HG03439 (cell line): Measurements from ENCODE around the gene EDEM1.
A peak's percentile ranks its signal among the peaks of the same experiment; 100 is the strongest.

Experiments used
- ATAC-seq: cut with Tn5 transposase; IDR thresholded peaks from one replicate; pipeline ENCODE4 v1.9.1; 2021; ENCODE audit warnings: mild to moderate bottlenecking, moderate library complexity; ENCODE audit not compliant: unreplicated experiment

EDEM1 gene

GRCh38 chr3:5198313-5198677, 10.8 kb downstream of the EDEM1 start:
- ATAC-seq: no peak

DNA sequence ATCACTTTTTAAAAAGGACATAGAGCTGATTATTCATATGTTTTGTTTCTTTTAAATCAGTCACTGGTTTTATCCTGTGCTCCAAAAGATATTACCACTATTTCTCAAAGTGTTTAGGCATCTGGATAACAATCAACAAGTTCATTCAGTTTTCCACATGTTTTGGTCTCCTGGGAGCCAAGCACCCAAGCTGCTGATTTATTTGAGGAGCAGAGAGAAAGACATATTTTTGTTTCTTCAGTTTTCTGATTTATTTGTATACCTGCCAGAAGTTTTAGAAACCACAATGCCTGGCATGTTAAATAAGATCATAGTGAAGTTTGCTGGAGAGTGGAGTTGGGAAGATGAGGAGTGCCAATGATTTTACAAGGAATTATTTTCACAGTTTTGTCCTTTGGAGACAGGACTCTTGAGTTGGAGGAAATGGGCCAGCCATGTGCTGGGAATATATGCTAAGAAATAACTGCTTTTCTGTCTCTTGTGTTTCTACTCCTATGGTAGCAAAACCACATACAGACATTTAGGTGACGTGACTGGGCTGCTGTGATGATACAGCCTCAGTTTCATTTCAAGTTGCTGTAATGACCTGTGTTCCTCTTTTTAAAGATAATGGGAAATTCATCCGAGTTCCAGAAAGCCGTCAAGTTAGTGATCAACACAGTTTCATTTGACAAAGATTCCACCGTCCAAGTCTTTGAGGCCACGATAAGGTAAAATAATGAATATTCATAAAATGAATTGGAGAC, 11.7 kb downstream of the EDEM1 start:
- peak; percentile 25 for ATAC-seq

DNA sequence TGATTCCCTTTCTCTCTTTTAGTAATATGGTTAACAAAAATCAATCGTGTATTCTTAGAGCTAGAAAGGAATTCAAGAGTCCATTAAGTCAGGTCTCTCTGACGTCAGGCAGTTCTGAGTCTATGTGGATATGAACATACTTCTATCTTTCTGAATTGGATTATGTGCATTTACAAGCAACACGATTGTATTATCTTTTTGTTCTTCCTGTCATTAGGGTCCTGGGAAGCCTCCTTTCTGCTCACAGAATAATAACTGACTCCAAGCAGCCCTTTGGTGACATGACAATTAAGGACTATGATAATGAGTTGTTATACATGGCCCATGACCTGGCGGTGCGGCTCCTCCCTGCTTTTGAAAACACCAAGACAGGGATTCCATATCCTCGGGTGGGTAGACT, 14.0 kb downstream of the EDEM1 start:
- ATAC-seq: no peak

GRCh38 chr3:5202222-5202621, 14.7 kb downstream of the EDEM1 start:
- no peak for ATAC-seq

DNA sequence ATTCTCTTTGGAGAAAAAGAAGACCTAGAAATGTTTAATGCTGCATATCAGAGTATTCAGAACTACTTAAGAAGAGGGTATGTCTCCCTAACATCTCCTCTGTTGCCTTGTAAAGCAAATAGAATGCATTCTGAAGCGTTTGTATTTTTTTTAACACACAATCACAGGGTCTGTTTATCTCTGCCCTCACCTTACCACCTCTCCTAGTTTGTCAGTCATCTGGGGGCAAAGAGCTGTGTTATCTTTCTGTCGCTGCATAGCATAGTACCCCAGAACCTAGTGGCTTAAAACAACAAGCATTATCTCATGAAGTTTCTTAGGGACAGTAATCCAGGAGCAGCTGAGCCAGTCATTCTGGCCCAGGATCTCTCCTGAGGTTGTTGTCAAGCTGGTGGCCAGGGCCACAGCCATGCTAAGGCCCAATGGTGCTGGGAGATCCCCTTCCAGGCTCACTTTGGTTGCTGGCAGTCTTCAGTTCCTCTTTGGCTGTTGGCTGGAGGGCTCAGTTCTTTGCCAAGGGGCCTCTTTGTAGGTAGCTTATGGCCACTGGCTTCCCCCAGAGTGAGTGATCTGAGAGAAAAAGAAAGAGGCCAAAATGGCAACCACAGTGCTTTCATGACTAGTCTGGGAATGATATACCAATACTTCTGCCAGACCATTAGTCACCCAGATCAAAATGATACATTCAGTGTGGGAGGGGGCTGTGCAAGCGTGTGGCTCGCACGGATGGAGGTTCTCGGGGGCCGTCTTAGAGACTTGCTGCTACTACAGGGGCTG, 17.8 kb downstream of the EDEM1 start:
- peak; percentile 98 for ATAC-seq

DNA sequence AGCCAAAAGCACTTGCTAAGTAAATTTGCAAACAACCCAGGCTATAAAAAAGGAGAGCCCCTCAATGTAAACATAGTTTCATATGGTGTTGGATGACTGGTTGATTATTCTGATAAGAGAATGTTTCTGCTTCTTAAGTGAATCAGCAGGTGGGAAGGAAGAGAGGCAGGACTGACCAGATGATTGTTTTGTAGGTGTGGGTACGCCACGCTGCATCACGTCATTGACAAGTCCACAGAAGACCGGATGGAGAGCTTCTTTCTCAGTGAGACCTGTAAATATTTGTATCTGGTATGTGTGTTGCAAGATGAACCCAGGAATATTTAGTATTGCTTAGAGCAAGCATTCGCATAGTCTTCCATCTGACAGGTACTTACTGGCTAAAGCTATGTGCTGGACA, 23.4 kb downstream of the EDEM1 start:
- no peak for ATAC-seq

DNA sequence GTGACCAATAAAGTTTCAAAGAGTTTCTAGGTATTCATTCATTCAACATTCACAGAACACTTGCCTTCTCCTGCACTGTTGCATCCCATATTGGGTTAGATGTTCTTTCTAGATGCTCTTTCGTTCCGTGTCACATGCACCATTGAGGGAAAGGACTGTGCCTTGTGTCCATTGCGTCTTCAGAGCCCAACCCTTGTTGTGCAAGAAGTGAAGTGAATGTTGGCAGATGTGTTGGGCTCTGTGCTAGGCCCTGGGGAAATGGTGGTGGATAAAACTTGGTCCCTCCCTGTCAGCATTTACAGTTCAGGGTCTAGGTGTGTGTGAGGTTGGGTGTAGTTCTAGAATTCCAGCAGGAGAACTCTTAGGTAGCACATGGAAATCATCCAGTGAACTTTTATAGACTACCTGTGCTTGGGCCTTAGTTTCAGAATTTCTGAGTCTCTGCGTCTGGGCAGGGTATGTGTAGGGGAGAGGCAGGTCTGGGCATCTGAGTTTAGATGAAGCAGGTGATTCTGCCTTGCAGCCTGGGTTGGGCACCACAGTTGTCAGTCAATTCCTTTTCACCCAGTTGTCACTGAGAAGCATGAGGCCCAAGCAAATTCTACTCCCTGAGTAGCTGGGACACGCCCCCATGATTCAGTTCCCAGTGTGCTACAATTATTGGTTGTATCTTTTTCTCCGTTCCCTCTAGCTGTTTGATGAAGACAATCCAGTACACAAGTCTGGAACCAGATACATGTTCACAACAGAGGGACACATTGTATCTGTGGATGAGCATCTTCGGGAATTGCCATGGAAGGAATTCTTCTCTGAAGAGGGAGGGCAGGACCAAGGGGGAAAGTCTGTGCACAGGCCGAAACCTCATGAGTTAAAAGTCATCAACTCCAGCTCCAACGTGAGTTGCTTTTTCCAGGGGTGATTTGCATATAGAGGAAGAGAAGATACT, 25.4 kb downstream of the EDEM1 start:
- ATAC-seq: no peak

DNA sequence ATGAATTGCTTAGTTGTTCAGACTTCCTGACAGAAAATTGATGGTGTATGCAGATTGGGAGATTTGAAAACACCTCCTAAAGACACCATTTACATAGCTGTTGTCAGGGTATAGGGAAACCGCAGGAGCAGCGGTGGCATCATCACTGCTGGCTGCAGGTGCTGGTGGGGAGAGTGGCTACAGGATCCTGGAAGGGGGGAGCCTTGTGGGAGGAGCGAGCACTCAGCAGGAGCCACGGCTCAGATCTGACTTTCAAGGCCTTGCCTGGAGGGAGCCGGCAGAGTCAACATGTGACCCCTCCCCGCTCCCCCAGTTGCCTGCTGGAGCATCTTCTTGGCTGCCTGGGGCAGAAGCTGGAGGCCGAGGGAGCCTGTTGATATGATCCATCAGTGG, 26.1 kb downstream of the EDEM1 start:
- no peak for ATAC-seq

GRCh38 chr3:5214352-5214751, 26.8 kb downstream of the EDEM1 start:
- ATAC-seq: no peak

- no peak for ATAC-seq
These were observed 30.5 kb downstream of the EDEM1 start for GRCh38 chr3:5217824-5218595.

- no peak for ATAC-seq
These were observed 31.3 kb downstream of the EDEM1 start for GRCh38 chr3:5218815-5219214.

DNA sequence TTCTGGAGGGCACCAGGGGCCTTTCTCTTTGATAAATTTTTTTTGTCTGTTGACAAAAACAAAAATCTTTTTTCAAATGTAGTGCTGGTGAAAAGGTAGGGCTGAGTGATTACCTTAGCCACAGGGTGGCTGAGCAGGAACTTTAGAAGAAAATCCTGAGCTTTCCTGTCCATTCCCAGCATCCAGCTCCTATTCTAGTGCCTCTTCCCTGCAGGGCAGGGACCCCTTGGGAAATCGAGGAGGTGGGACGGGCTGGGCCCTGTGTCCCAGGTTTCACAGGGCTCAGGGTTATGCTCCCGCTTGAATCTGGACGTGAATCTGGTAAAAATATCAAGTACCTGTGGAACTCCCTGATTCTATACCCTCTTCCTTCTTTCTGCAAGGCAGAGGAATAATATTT, 31.7 kb downstream of the EDEM1 start:
- ATAC-seq: no peak

DNA sequence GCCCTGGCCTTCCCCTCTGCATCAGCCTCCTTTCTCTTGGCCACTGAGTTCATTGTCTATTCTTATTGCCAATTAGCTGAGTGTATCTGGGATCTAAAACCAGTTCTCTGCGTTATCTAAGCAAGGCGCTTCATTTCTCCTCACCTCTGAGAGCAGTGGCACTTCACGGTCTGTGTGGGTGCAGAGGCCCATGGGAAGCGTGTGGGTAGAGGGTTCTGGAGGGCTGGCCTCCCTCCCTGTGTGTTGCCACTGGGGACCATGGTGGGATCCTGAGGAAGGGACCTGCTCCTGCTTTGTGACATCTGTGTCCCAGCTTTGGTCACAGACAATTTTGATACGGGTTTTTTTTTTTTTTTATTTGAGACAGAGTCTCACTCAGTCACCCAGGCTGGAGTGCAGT, 32.7 kb downstream of the EDEM1 start:
- no peak for ATAC-seq

- ATAC-seq: no peak
These were observed 33.3 kb downstream of the EDEM1 start for GRCh38 chr3:5220667-5221431.

DNA sequence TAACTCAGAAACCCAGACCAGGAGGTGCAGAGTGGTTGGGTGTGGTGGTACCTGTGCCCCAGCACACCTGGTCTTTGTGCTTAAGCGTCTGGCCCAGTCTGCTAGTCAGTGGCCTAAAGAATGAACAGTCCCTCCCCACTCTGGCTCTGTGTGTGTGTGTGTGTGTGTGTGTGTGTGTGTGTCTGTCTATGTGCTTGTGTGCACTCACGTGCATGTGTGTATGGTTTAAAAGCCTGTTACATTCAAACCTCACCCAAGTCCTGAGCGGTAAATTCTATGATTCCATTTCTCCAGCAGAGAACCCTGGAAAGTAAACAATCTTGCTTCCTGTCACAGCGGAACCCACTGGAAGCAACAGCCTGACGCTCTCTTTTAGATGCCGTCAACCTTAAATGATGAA, 34.2 kb downstream of the EDEM1 start:
- no peak for ATAC-seq

DNA sequence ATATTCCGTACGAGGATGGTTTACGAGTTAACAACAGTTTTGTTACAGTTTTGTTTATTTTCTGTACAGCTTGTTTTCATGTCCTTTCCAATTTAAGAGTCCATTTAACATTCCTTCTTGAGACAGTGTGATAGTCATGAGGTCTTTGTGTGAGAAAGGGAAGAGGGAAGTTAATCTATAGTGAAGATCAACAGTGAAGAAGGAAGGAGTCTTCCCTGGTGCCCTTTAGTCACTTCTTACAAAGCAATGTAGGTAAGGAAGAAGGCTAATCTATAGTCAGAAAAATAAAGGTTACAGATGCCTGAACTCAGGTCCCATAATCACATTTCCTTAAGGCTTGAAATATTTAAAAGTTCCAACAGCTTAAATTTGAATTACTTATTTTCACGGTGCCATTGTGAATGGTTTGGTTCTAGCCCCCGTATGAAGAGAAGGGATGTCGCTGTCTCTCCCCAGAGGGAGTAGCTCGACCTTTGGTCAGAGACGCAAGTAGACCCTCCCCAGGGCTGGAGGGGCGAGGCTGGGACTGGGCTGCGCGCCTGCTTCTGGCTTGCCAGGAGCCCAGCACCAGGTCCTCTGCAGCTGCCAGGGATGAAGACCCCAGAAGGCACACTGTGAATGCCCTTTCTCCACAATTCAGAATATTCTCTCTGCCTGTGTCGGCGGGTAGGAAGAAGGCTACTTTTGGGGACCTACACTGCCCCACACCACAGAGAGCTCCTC, 34.9 kb downstream of the EDEM1 start:
- no peak for ATAC-seq

- no peak for ATAC-seq
These were observed 39.3 kb downstream of the EDEM1 start for GRCh38 chr3:5226783-5227182.

DNA sequence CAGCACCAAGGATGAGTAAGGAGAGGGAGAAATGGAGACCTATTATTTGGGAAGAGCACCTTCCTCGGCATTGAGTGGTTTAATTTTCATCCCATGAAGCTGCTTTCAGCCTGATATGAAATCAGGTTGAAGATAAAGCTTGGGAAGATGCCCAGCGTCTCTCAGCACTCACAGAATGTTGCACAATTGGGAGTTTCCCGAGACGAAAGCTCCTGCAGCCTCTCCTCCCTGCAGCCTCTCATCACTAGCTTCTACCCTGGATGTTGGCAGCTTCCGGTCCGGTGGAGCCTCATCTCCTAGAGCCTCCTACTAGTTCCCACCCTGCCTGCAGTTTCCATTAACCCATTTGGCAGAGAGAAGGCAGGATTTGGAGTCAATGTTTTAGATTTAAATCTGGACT, 40.3 kb downstream of the EDEM1 start:
- no peak for ATAC-seq

DNA sequence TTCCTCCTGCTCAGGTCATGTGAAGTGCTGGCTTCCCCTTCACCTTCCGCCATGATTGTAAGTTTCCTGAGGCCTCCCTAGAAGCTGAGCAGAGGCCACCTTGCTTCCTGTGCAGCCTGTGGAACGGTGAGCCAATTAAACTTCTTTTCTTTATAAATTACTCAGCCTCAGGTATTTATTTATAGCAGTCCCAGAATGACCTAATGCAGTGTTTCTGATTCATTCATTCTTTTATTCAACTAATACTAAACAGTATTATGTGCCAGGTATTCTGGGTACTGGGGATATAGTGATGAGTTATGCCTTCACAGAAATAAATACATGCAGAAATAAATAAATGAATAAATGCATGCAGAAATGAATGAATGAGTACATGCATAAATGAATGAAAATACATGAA, 41.9 kb downstream of the EDEM1 start:
- no peak for ATAC-seq
